ENCODE results near the gene S100A3.

DNA sequence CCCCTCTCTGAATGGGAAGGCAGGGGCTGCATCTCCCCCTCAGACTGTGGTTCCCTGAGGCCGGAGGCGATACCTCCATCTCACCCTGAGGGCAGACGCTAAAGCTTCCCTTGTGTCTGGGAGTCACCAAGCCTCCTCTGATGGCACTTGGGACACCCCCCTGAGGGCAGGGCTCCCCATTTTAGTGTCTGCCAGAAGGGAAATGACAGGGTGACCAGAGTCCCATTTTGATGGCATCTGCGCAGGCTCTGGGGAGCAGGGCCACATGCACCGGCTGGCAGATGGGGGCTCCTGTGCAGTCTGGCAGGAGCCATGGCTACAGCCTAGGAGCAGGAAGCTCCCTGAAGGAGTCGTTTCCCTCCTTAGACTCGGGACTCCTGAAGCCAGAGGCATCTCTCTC is 14.9 kb upstream of the S100A3 start:
- TF ChIP-seq PHF8 (conservative IDR thresholded peaks at IDR 0.05; ENCODE audit: low read depth, low read length) (no peak), POLR2AphosphoS5 (IDR thresholded peaks at IDR 0.05; ENCODE audit: low read depth, low read length) (no peak), RAD21 (IDR thresholded peaks at IDR 0.05 in 1 of 2, conservative IDR thresholded peaks at IDR 0.05 in 1 of 2; ENCODE audit: low read depth in 2 of 2, low read length in 2 of 2) (no peak), GTF2F1 (IDR thresholded peaks at IDR 0.05; ENCODE audit: borderline replicate concordance, low read depth, low read length) (no peak), CBX5 (IDR thresholded peaks at IDR 0.05; ENCODE audit: low read depth, low read length) (no peak), YY1 (IDR thresholded peaks at IDR 0.05; ENCODE audit: low read depth, low read length) (no peak), SUZ12 (IDR thresholded peaks at IDR 0.05; ENCODE audit: low read length) (no peak), CHD2 (IDR thresholded peaks at IDR 0.05; ENCODE audit: low read length) (no peak)
- TF ChIP-seq, protein P1, sequence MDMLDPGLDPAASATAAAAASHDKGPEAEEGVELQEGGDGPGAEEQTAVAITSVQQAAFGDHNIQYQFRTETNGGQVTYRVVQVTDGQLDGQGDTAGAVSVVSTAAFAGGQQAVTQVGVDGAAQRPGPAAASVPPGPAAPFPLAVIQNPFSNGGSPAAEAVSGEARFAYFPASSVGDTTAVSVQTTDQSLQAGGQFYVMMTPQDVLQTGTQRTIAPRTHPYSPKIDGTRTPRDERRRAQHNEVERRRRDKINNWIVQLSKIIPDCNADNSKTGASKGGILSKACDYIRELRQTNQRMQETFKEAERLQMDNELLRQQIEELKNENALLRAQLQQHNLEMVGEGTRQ (IDR thresholded peaks at IDR 0.05; ENCODE audit: low read length): no peak
- TF ChIP-seq, protein P2, sequence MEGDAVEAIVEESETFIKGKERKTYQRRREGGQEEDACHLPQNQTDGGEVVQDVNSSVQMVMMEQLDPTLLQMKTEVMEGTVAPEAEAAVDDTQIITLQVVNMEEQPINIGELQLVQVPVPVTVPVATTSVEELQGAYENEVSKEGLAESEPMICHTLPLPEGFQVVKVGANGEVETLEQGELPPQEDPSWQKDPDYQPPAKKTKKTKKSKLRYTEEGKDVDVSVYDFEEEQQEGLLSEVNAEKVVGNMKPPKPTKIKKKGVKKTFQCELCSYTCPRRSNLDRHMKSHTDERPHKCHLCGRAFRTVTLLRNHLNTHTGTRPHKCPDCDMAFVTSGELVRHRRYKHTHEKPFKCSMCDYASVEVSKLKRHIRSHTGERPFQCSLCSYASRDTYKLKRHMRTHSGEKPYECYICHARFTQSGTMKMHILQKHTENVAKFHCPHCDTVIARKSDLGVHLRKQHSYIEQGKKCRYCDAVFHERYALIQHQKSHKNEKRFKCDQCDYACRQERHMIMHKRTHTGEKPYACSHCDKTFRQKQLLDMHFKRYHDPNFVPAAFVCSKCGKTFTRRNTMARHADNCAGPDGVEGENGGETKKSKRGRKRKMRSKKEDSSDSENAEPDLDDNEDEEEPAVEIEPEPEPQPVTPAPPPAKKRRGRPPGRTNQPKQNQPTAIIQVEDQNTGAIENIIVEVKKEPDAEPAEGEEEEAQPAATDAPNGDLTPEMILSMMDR (IDR thresholded peaks at IDR 0.05; ENCODE audit: control extremely low read depth in 1 of 3, insufficient read depth in 1 of 3, low read depth in 1 of 3, low read length in 3 of 3): no peak

Measured in H1 (cell line).